Sigmoid colon (tissue), 7 donors: Measurements from ENCODE around the gene HAUS3. TPM values are rescaled to one million over a fixed set of nuclear protein-coding genes. Genes with fewer than 3 reads are reported as not detected.

Experiments used
- DNase-seq: peaks from one replicate; pipeline ENCODE4 v3.0.0-alpha.2; 2019
- H3K27ac ChIP-seq, 4 donors: fragments of 200-600 bp; sonication (generic); one replicate each; pipeline ENCODE4 v1.5.1; 2016 to 2019; ENCODE audit warnings: mild to moderate bottlenecking in 1 of 4
- H3K27me3 ChIP-seq, 3 donors: fragments of 200-600 bp; sonication (generic); one replicate each; pipeline ENCODE4 v1.5.1; 2019; ENCODE audit warnings: mild to moderate bottlenecking in 1 of 3
- H3K36me3 ChIP-seq, 4 donors: fragments of 200-600 bp; sonication (generic); one replicate each; pipeline ENCODE4 v1.5.1; 2016 to 2019
- H3K4me1 ChIP-seq, 4 donors: fragments of 200-600 bp; sonication (generic); one replicate each; pipeline ENCODE4 v1.5.1; 2017 to 2019
- H3K4me3 ChIP-seq, 4 donors: fragments of 200-600 bp; sonication (generic); one replicate each; pipeline ENCODE4 v1.5.1; 2017 to 2019; ENCODE audit warnings: mild to moderate bottlenecking in 2 of 4, moderate library complexity in 1 of 4
- H3K9me3 ChIP-seq, 4 donors: fragments of 200-600 bp in 3 of 4; sonication (generic) in 3 of 4; one replicate each; pipeline versions ENCODE4 v1.5.1 to v1.6.1; 2013 to 2019
- EP300 ChIP-seq, 4 donors: sonication (generic); formaldehyde crosslinking; IDR thresholded peaks; one replicate each; pipeline ENCODE4 v1.6.1; 2017; ENCODE audit warnings: antibody characterized with exemption in 4 of 4
- POLR2A ChIP-seq, 2 donors: fragments of 450-650 bp; IDR thresholded peaks; one replicate each; pipeline ENCODE4 v1.6.1; 2016; ENCODE audit warnings: antibody characterized with exemption in 2 of 2, mild to moderate bottlenecking in 2 of 2, moderate library complexity in 2 of 2
- POLR2AphosphoS5 ChIP-seq, 4 donors: sonication (generic); formaldehyde crosslinking; IDR thresholded peaks; one replicate each; pipeline ENCODE4 v1.6.1; 2017; ENCODE audit warnings: antibody characterized with exemption in 4 of 4
- whole genome bisulfite sequencing, 2 donors: extraction: QIAGEN DNeasy Blood & Tissue Kit; methylation state at CpG; one replicate each; pipeline ENCODE4 v1.1.7; 2013; 5-methylcytosine and 5-hydroxymethylcytosine counted together
- intact Hi-C: fragments of 100-400 bp; cut with DNase I; formaldehyde crosslinking; loops from one replicate; pipeline ENCODE4 v1.15.1; 2023
- polyA plus RNA-seq, 3 donors: library from polyadenylated mRNA; stranded (reverse); fragments of 200-250 nt; gene quantifications; one replicate each; pipeline ENCODE4 v1.2.3, GENCODE V29; 2013
- total RNA-seq, 4 donors: library from RNA; depleted of rRNA; stranded (reverse); fragments of >200 nt; gene quantifications; one replicate each; pipeline ENCODE4 v1.1.0, GENCODE V29; 2016
- TF ChIP-seq, protein P1 (sequence below), 4 experiments: fragments of 450-650 bp in 3 of 4; fragments of 200-600 bp in 1 of 4; IDR thresholded peaks; one replicate each; pipeline ENCODE4 v1.5.1; 2016 to 2019; ENCODE audit warnings: antibody characterized with exemption in 4 of 4, mild to moderate bottlenecking in 3 of 4, moderate library complexity in 2 of 4
- donor health status: healthy with polysubstance abuse.
- donor health status: Bipolar disorder and iron deficiency.
- donor health status: healthy.

HAUS3 gene
- total and polyA plus RNA-seq, 7 donors = 3.2 to 18.5 (median 12.1) TPM

DNA sequence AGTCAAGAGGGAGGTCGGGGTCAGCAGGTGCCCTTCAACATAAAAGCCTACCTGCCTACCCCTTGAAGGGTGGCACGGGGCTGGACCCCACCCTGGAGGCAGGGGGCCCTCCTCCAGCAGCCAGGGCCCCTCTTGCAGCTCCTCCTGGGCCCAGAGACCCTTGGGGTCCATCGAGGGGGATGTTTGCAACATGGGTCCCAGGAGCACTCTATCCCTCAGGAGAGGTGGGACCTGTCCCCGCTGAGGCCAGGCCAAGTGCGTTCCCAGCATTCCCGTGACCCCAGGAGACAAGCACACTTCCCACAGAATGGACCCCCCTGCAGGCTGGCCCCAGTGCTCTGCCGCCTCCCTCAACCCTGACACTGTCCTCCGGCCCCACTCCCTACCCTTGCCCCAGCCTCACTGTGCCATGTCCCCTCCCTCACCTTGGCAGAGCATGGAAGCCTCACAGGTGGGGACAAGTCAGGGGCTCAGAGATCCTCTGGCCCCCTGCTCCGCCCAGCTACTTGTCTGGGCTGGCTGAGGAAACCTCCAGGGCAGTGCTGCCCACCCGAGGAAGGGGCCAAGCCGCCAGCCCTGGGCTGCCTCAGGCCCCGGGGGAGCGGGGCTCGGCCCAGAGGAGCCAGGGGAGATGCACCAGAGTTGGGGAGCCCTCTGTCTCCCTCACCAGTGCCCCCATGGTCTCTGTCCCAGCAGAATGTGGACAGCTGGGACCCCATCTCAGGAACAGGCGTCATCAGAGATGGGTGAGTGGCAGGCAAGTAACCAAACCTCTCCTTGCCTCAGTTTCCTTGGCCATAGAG is 17.8 kb upstream of the HAUS3 start:
- Histone ChIP-seq H3K9me3 (no peaks in the 10 kb centered on the region), H3K27me3 (no peaks in the 10 kb centered on the region), H3K27ac (peak overlapping the region; percentile 87 to 96 (median 94)), H3K4me3 (peak overlapping the region; percentile 92 to 97 (median 94)), H3K4me1 (peaks cover 0 to 88% (median 76%) of the 10 kb centered on the region in 4 donors), H3K36me3 (peaks cover 0 to 12% (median 3%) of the 10 kb centered on the region in 4 donors)
- intact Hi-C loops = loop anchor here (5.0 to 10.0 kb wide), 3 partner anchors 105 to 498 kb away; partner anchors contain the start of genes CFAP99, TNIP2 and ZFYVE28
- WGBS, 2 donors = 88 to 90% methylated on average over 15 of the region's 15 CpGs
- TF ChIP-seq EP300 (IDR thresholded peaks at IDR 0.05) = no peak
- TF ChIP-seq POLR2A (IDR thresholded peaks at IDR 0.05) = no peak
- TF ChIP-seq, protein P1, sequence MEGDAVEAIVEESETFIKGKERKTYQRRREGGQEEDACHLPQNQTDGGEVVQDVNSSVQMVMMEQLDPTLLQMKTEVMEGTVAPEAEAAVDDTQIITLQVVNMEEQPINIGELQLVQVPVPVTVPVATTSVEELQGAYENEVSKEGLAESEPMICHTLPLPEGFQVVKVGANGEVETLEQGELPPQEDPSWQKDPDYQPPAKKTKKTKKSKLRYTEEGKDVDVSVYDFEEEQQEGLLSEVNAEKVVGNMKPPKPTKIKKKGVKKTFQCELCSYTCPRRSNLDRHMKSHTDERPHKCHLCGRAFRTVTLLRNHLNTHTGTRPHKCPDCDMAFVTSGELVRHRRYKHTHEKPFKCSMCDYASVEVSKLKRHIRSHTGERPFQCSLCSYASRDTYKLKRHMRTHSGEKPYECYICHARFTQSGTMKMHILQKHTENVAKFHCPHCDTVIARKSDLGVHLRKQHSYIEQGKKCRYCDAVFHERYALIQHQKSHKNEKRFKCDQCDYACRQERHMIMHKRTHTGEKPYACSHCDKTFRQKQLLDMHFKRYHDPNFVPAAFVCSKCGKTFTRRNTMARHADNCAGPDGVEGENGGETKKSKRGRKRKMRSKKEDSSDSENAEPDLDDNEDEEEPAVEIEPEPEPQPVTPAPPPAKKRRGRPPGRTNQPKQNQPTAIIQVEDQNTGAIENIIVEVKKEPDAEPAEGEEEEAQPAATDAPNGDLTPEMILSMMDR (IDR thresholded peaks at IDR 0.05) = no peak
- TF ChIP-seq POLR2AphosphoS5 (IDR thresholded peaks at IDR 0.05) = no peak
- peak; percentile 68 for DNase-seq

DNA sequence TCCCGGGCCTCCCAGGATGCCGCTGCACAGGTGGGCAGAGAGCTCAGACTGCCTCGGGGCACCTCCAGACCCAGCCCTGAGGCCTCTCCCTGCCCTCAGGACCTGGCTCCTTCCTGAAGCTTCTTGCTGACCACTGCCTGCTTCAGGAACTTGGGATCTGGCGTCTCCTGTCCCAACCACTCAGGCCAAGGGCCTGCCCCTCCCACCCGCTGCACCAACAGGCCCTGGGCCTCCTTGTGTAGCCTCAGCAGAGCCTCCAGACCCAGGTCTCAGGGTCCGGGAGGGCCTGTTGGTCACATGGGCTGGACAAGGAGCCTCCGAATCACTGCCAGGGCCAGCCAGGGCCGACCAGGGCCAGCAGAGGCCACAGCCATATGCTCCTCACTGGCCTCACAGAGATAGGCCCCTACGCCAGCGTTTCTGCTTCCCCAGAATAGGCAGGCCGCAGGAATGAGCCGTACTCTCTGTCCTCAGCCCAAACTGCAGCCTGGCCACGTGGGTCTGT is 17.2 kb upstream of the HAUS3 start:
- peak overlapping the region; percentile 87 to 96 (median 94) for H3K27ac ChIP-seq
- peak; percentile 63 for DNase-seq
- no peaks in the 10 kb centered on the region for H3K27me3 ChIP-seq
- intact Hi-C loops = no loop called here
- TF ChIP-seq, protein P1 (IDR thresholded peaks at IDR 0.05) = no peak
- 82 to 86% methylated on average over 13 of the region's 13 CpGs for WGBS, 2 donors
- peaks cover 0 to 19% (median 6%) of the 10 kb centered on the region in 4 donors for H3K36me3 ChIP-seq
- H3K4me1 ChIP-seq = peaks cover 0 to 84% (median 76%) of the 10 kb centered on the region in 4 donors
- no peaks in the 10 kb centered on the region for H3K9me3 ChIP-seq
- peak overlapping the region in 1 of 4 donors; percentile 92 for H3K4me3 ChIP-seq

DNA sequence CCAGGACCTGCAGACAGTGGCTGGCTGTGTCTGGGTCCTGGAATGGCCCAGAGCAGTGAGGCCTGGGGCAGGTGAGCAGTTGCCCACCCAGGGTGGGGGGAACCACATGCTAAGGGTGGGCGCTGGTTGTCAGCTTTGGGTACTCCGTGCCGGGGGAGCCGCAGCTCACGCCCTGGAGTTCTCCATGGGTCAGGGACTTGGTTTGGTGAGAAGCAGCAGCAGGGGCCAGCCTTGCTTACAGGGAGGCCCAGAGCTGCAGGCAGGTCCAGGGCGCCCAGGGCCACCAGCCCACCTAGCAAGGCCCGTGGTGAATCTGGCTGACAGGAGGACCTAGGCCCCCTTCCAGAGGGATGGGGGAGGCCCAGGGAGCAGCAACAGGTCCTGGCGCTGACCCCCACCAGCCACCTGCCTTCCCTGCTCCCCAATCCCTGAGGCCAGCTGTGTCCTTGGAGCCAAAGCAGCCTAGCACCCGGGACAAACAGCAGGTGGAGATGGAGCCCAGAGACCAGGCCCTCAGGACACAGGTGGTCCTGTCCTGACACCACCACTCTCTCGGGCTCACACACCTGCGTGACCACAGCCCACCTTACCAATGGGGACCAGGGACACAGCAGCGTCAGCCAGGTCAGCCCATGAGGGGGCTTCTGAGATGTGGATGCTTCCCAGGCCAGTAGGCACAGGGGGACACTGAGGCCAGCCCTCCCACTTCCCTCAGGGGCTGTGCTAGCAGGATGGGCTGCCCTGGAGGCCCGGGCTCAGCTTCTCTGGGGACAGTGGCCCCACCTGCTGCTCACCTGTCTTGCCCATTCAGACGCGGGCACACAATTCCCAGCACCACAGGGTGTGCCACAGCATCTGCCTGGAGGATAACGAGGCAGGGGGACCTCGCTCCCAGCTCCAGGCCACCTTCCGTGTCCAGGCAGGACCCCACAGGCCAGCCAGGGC is 16.4 kb upstream of the HAUS3 start:
- Histone ChIP-seq H3K4me1 (peaks cover 0 to 79% (median 71%) of the 10 kb centered on the region in 4 donors), H3K4me3 (no peak overlapping the region), H3K27me3 (no peaks in the 10 kb centered on the region), H3K27ac (peak overlapping the region; percentile 87 to 96 (median 94)), H3K36me3 (peaks cover 0 to 25% (median 10%) of the 10 kb centered on the region in 4 donors), H3K9me3 (no peaks in the 10 kb centered on the region)
- no peak for DNase-seq
- intact Hi-C loops = no loop called here
- WGBS, 2 donors = 90% methylated on average over 18 of the region's 18 CpGs
- TF ChIP-seq EP300 (IDR thresholded peaks at IDR 0.05) = no peak
- TF ChIP-seq POLR2A (IDR thresholded peaks at IDR 0.05) = no peak
- TF ChIP-seq POLR2AphosphoS5 (IDR thresholded peaks at IDR 0.05) = no peak
- TF ChIP-seq, protein P1 (IDR thresholded peaks at IDR 0.05) = no peak

DNA sequence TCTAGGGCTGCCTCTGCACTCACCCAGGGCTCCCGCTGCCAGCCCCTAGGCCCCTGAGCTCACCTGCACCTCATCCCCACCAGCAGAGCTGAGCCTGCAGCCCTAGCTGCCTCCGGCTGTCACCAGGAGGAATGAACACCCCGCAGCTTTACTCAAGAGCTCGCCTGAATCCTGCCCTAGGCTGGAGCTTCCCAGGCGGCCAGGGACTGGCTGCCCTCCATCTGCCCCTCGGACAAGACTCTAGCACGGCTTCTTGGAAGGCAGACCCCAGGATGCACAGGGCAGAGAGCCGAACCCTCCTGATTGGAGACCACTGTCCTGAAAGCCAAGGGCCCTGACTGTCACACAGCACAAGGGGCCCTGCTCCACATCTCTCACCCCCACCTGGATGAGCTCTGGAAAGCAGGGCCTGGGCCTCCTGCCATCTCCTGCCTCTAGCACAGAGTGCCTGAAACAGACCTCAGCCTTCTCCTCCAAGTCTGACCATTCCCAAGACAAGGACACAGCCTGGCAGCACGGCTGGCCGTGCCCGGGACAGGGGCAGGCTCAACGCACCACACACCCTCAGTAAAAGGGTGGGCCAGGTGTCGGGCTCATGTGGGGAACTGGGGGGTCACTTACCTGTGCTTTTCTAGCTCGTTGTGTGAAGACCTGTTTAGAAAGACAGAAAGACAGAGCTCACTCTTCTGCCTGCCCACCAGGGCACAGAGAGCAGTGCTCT is 15.6 kb upstream of the HAUS3 start:
- H3K27me3 ChIP-seq = no peaks in the 10 kb centered on the region
- H3K4me1 ChIP-seq = peaks cover 0 to 74% (median 63%) of the 10 kb centered on the region in 4 donors
- TF ChIP-seq, protein P1 (IDR thresholded peaks at IDR 0.05) = no peak
- TF ChIP-seq POLR2AphosphoS5 (IDR thresholded peaks at IDR 0.05) = no peak
- TF ChIP-seq POLR2A (IDR thresholded peaks at IDR 0.05) = no peak
- TF ChIP-seq EP300 (IDR thresholded peaks at IDR 0.05) = no peak
- 88 to 91% methylated on average over 14 of the region's 14 CpGs for WGBS, 2 donors
- no peaks in the 10 kb centered on the region for H3K9me3 ChIP-seq
- no peak overlapping the region for H3K4me3 ChIP-seq
- peak overlapping the region; percentile 87 to 96 (median 94) for H3K27ac ChIP-seq
- DNase-seq = peak; percentile 69
- intact Hi-C loops = no loop called here
- peaks cover 0 to 34% (median 13%) of the 10 kb centered on the region in 4 donors for H3K36me3 ChIP-seq
